HCT116 (cell line): ENCODE results near the gene HIP1. TPM values are rescaled to one million over a fixed set of nuclear protein-coding genes. Genes with fewer than 3 reads are reported as not detected.
"Not testable (repeated sequence)": the region's sequence is repeated elsewhere in the genome, so short reads cannot be mapped to it uniquely, and the experiment has no call there.

ENCODE experiments used
- ATAC-seq: fragments of 200-7000 bp; cut with Tn5 transposase; 2 replicates; pipeline ENCODE4 v1.9.1; 2020; ENCODE audit warnings: mild to moderate bottlenecking, moderate library complexity
- BruUV-seq: library from RNA; stranded (reverse); fragments of 400-500 nt; replicated peaks from 2 replicates; lab custom pipeline; 2021; lab: Mats Ljungman, UMichigan
- CTCF ChIA-PET: fragments of 300-600 bp; sonication (Branson Sonifier 250); formaldehyde crosslinking; loops from one replicate; lab custom pipeline; 2021; ENCODE audit warnings: antibody characterized with exemption; lab: Charles Lee
- POLR2A ChIA-PET: fragments of 300-600, 350-600 bp; sonication (Branson Sonifier 250); formaldehyde crosslinking; loops from one replicate; lab custom pipeline; 2021; ENCODE audit warnings: antibody characterized with exemption; lab: Charles Lee
- RAD21 ChIA-PET, 2 experiments: fragments of 300-600 bp; sonication (Branson Sonifier 250); formaldehyde crosslinking; loops; one replicate each; lab custom pipeline; 2023; ENCODE audit warnings: low total read pairs in 2 of 2; ENCODE audit not compliant: uncharacterized antibody in 2 of 2, unreplicated experiment in 2 of 2, low non-redundant PET in 1 of 2; lab: Charles Lee
- DNase-seq: peaks from one replicate; pipeline ENCODE4 v3.0.0-alpha.2; 2010; ENCODE audit warnings: low read depth, low spot score
- H2AFZ ChIP-seq: fragments of 200-600 bp; shearing (Covaris generic), sonication (generic); 2 replicates; pipeline ENCODE4 v1.6.1; 2017; ENCODE audit warnings: low read depth, mixed run types, mixed read lengths, antibody characterized with exemption, low read length; ENCODE audit not compliant: poor library complexity, severe bottlenecking
- H3K27ac ChIP-seq: 2 replicates; pipeline ENCODE4 v1.5.1; 2012; ENCODE audit warnings: low read depth, low read length
- H3K27me3 ChIP-seq: fragments of 200-600 bp; sonication (generic); 2 replicates; pipeline ENCODE4 v1.6.1; 2016; ENCODE audit warnings: mixed run types, low read length, mixed read lengths; ENCODE audit not compliant: insufficient read depth
- H3K36me3 ChIP-seq, 2 experiments: fragments of 200-500 bp in 1 of 2; fragments of 200-600 bp in 1 of 2; sonication (Bioruptor generic) in 1 of 2; sonication (generic) in 1 of 2; 2 replicates each; pipeline versions ENCODE4 v1.5.1 to v1.6.1; 2014 to 2016; ENCODE audit warnings: low read length in 2 of 2, inconsistent platforms in 1 of 2, mixed read lengths in 1 of 2, mixed run types in 1 of 2; ENCODE audit not compliant: insufficient read depth in 2 of 2, control insufficient read depth in 1 of 2
- H3K4me1 ChIP-seq, 2 experiments: fragments of 200-600 bp in 1 of 2; sonication (generic) in 1 of 2; 2 replicates each; pipeline versions ENCODE4 v1.5.1 to v1.6.1; 2012 to 2017; ENCODE audit warnings: low read length in 2 of 2, inconsistent platforms in 1 of 2, mild to moderate bottlenecking in 1 of 2, mixed read lengths in 1 of 2, mixed run types in 1 of 2, moderate library complexity in 1 of 2; ENCODE audit not compliant: insufficient read depth in 2 of 2, control insufficient read depth in 1 of 2
- H3K4me2 ChIP-seq: fragments of 200-600 bp; sonication (generic); 2 replicates; pipeline ENCODE4 v1.6.1; 2017; ENCODE audit warnings: mixed run types, low read length, mixed read lengths
- H3K4me3 ChIP-seq, 2 experiments: fragments of 200-600 bp in 1 of 2; sonication (generic) in 1 of 2; replicated peaks in 1 of 2; 2 replicates each; pipeline ENCODE4 v1.5.1; 2011 to 2016; ENCODE audit warnings: low read length in 2 of 2, control low read depth in 1 of 2, low read depth in 1 of 2, mild to moderate bottlenecking in 1 of 2, mixed read lengths in 1 of 2, mixed run types in 1 of 2
- H3K79me2 ChIP-seq: fragments of 200-600 bp; sonication (generic); 2 replicates; pipeline ENCODE4 v1.6.1; 2017; ENCODE audit warnings: mild to moderate bottlenecking, mixed run types, low read length, moderate library complexity, mixed read lengths; ENCODE audit not compliant: insufficient read depth
- H3K9ac ChIP-seq: fragments of 200-600 bp; sonication (generic); 2 replicates; pipeline ENCODE4 v1.6.1; 2016; ENCODE audit warnings: low read length, mixed read lengths
- H3K9me2 ChIP-seq: fragments of 200-600 bp; sonication (generic), shearing (Covaris generic); 2 replicates; pipeline ENCODE4 v1.6.1; 2017; ENCODE audit warnings: mixed run types, mild to moderate bottlenecking, moderate library complexity; ENCODE audit not compliant: insufficient read depth
- H3K9me3 ChIP-seq, 2 experiments: fragments of 200-500 bp in 1 of 2; fragments of 200-600 bp in 1 of 2; sonication (Bioruptor generic) in 1 of 2; sonication (generic) in 1 of 2; 2 replicates each; pipeline ENCODE4 v1.6.1; 2014 to 2017; ENCODE audit warnings: low read length in 2 of 2, mixed read lengths in 2 of 2, inconsistent platforms in 1 of 2, low read depth in 1 of 2, mild to moderate bottlenecking in 1 of 2, mixed run types in 1 of 2, moderate library complexity in 1 of 2; ENCODE audit not compliant: control insufficient read depth in 1 of 2, insufficient read depth in 1 of 2
- H4K20me1 ChIP-seq: fragments of 200-600 bp; sonication (generic), shearing (Covaris generic); 2 replicates; pipeline ENCODE4 v1.6.1; 2017; ENCODE audit warnings: mixed run types, mild to moderate bottlenecking, moderate library complexity; ENCODE audit not compliant: insufficient read depth
- ATF3 ChIP-seq: IDR thresholded peaks from 2 replicates; pipeline ENCODE4 v1.6.1; 2012
- CBX3 ChIP-seq: IDR thresholded peaks from 2 replicates; pipeline ENCODE4 v1.6.1; 2012; ENCODE audit warnings: low read depth
- CEBPB ChIP-seq: IDR thresholded peaks from 2 replicates; pipeline ENCODE4 v1.6.1; 2012; ENCODE audit warnings: low read depth
- EGR1 ChIP-seq: IDR thresholded peaks from 2 replicates; pipeline ENCODE4 v1.6.1; 2012; ENCODE audit warnings: low read depth
- ELF1 ChIP-seq: IDR thresholded peaks from 2 replicates; pipeline ENCODE4 v1.6.1; 2012; ENCODE audit warnings: low read depth, borderline replicate concordance
- EZH2 ChIP-seq: fragments of 200-600 bp; sonication (generic); IDR thresholded peaks from 2 replicates; pipeline ENCODE4 v1.6.1; 2017; ENCODE audit warnings: antibody characterized with exemption, mixed run types
- EZH2phosphoT487 ChIP-seq: fragments of 200-600 bp; IDR thresholded peaks from 2 replicates; pipeline ENCODE4 v1.6.1; 2018; ENCODE audit warnings: antibody characterized with exemption, borderline replicate concordance
- JUND ChIP-seq: IDR thresholded peaks from 2 replicates; pipeline ENCODE4 v1.6.1; 2012
- MAX ChIP-seq: IDR thresholded peaks from 2 replicates; pipeline ENCODE4 v1.6.1; 2012
- POLR2AphosphoS5 ChIP-seq: IDR thresholded peaks from 2 replicates; pipeline ENCODE4 v1.6.1; 2011; ENCODE audit warnings: mild to moderate bottlenecking, low read depth, low read length, moderate library complexity
- RAD21 ChIP-seq: IDR thresholded peaks from 2 replicates; pipeline ENCODE4 v1.6.1; 2012; ENCODE audit warnings: low read depth, mild to moderate bottlenecking
- SP1 ChIP-seq: IDR thresholded peaks from 2 replicates; pipeline ENCODE4 v1.6.1; 2012; ENCODE audit warnings: low read depth
- SRF ChIP-seq: IDR thresholded peaks from 2 replicates; pipeline ENCODE4 v1.6.1; 2012; ENCODE audit warnings: low read depth
- YY1 ChIP-seq: IDR thresholded peaks from 2 replicates; pipeline ENCODE4 v1.6.1; 2011; ENCODE audit warnings: low read length, low read depth, moderate library complexity, mild to moderate bottlenecking; ENCODE audit not compliant: insufficient replicate concordance; ENCODE audit errors: extremely low read depth
- ZBTB33 ChIP-seq: IDR thresholded peaks from 2 replicates; pipeline ENCODE4 v1.6.1; 2011; ENCODE audit warnings: mild to moderate bottlenecking, low read length, moderate library complexity; ENCODE audit not compliant: insufficient replicate concordance; ENCODE audit errors: extremely low read depth
- ZNF274 ChIP-seq: fragments of 200-500 bp; sonication (Bioruptor generic); IDR thresholded peaks from 2 replicates; pipeline ENCODE4 v1.6.1; 2014; ENCODE audit warnings: mild to moderate bottlenecking, low read depth, low read length, inconsistent platforms
- intact Hi-C: fragments of 100-400 bp; cut with micrococcal nuclease; formaldehyde crosslinking; loops from 2 replicates; pipeline ENCODE4 v1.10.0; 2022
- total RNA-seq: library from RNA; stranded (reverse); gene quantifications from one replicate; pipeline ENCODE4 v1.2.1, GENCODE V29; 2021; ENCODE audit not compliant: unreplicated experiment

Gene HIP1
- total RNA-seq, 1 experiment from 2014 or later = 22.1 TPM

- RAD21 ChIA-PET = no interaction called here
- Histone ChIP-seq H3K4me3 (peak overlapping the region; percentile 6 to 32), H3K27me3 (no peaks in the 10 kb centered on the region), H3K9me3 (no peaks in the 10 kb centered on the region), H3K36me3 (no peaks in the 10 kb centered on the region), H3K79me2 (no peaks in the 10 kb centered on the region), H4K20me1 (no peaks in the 10 kb centered on the region), H2AFZ (peak overlapping the region; percentile 6), H3K27ac (peak overlapping the region; percentile 91), H3K4me2 (peak overlapping the region; percentile 79), H3K9me2 (no peaks in the 10 kb centered on the region), H3K9ac (peak overlapping the region; percentile 42), H3K4me1 (peaks cover 40 to 43% of the 10 kb centered on the region in 2 experiments)
- BruUV-seq = TSS peak; percentile 84
- CTCF ChIA-PET = no interaction called here
- DNase-seq = peak; percentile 77
- POLR2A ChIA-PET = interaction anchor here (1.2 to 2.1 kb wide), 2 partner anchors 10 to 11 kb away, joined by 3 to 8 read pairs; partner anchors contain the start of gene HIP1
- peak; percentile 90 for ATAC-seq
- intact Hi-C loops = no loop called here
- TF ChIP-seq YY1 (peak; percentile 36), ZBTB33 (no peak), ELF1 (no peak), EZH2phosphoT487 (no peak), MAX (peak; percentile 51; the same call in 1 of the 2 replicates), CBX3 (0 out of 2 replicates have a peak, but pooled peaks have one; percentile 22), POLR2AphosphoS5 (peak; percentile 62), EGR1 (peak; percentile 52; the same call in 1 of the 2 replicates), SP1 (peak; percentile 75), ZNF274 (no peak), CEBPB (no peak), ATF3 (no peak), JUND (no peak), RAD21 (peak; percentile 0; the same call in 1 of the 2 replicates), EZH2 (no peak), SRF (no peak; the same call in 1 of the 2 replicates)
These were observed 10.7 kb downstream of the HIP1 start for GRCh38 chr7:75727881-75728593.

GRCh38 chr7:75727351-75727750, 11.4 kb downstream of the HIP1 start:
- POLR2A ChIA-PET = interaction anchor here (1.2 kb wide), 1 partner anchor 12 kb away, joined by 3 read pairs; the partner anchor contains the start of gene HIP1
- H3K27ac ChIP-seq = peak overlapping the region; percentile 91
- H3K36me3 ChIP-seq, H3K4me3 ChIP-seq, ATAC-seq, H2AFZ ChIP-seq, RAD21 ChIA-PET, H4K20me1 ChIP-seq, H3K79me2 ChIP-seq, H3K9ac ChIP-seq, H3K27me3 ChIP-seq, intact Hi-C loops, H3K9me3 ChIP-seq, H3K9me2 ChIP-seq, CTCF ChIA-PET, BruUV-seq, DNase-seq: not testable (repeated sequence)
- H3K4me1 ChIP-seq = peaks cover 34 to 37% of the 10 kb centered on the region in 2 experiments
- H3K4me2 ChIP-seq = peak overlapping the region; percentile 79
